NCI-H524 (cell line): ENCODE data around the gene TMEM184C.

Experiments used
- DNase-seq, 2 experiments: peaks; one replicate each; lab custom pipeline; 2025; lab: John Stamatoyannopoulos, UW

Gene TMEM184C

DNA sequence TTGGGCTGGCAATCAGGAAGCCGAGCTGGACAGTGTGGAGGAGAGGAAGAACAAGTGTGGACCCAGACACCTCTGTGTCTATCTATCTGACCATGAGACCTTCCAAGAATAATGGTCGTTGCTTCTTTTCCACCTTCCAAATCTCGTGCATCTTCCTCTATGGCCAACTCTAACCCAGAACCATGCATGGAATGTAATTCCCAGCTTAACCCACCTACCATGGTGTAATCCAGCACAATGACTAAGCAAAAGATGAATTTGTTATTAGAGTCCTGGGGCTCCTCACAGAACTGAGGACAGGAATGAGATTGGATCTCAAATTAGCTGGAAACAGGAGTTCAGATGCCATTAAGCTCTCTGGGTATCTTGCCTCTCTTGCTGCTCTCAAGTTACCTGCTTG, 17.4 kb upstream of the TMEM184C start:
- DNase-seq: no peak

DNA sequence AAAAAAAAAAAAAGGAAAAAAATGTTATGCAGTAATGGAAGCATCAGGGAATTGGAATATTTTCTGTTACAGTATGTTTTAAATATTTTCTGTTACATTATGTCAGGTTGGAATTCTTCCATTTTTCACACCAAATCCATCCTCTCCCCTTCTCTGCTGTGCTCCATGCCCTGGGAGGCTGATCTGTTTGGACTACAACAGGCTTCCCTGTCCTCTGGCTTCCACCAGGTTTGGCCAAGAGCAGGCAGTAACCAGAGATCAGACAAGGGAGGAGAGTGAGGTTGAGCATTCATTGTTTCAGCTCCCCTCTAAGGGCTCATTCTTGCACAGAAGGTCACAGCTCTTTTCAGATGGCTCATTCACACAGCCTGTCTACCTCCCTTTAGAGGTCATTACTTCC, 11.7 kb upstream of the TMEM184C start:
- DNase-seq: no peak

DNA sequence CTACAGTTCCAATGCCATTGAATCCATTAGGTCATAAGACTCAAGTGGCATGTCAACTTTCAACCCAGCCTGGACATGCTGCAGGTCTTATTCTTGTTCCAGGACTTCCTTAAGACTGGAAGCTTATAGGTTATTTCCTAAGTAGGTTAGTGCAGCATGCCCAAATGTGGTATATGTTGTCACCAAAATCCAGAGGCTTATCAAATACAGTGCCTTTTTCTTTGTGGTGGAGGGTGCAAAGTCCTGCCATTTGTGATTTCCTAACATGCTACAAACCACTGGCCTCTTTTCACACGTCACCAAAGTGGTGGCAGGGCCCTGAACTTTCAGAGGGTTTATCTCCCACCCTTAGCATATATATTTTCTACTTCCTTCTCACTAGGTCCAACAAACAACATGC, 9.7 kb upstream of the TMEM184C start:
- no peak for DNase-seq

DNA sequence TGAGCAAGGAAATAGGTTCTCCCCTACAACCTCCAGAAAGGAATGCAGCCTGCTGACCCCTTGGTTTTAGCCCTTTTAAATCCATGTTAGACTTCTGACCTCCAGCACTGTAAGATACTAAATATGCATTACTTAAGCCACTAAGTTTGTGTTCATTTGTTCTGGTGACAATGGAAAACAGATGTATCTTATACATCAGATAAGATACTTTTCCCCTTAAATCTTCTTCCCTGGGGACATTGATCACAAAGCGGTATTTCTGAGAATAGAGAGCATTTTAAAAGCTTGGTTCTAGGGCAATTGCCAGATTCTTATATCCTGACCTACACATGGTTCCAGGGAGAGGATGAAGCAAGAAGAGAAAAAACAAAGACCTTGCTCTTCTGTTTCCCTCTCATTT, 6.5 kb upstream of the TMEM184C start:
- DNase-seq: no peak

DNA sequence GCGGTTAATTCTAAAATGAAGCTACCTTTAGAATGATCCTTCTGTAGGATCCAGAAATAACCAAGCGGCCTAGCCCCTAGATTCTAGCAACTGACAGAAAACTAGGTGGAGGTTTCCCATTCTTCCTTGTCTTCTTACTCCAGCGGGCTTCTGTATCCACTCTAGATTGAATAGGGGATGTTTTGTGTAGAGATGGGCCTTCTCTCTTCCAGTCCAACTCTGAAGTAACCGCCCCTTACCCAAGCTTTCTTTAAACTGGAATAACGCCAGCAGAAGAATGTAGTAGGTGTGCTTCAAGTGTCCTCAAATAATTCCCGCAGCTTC, 386 bp upstream of the TMEM184C start:
- no peak for DNase-seq

DNA sequence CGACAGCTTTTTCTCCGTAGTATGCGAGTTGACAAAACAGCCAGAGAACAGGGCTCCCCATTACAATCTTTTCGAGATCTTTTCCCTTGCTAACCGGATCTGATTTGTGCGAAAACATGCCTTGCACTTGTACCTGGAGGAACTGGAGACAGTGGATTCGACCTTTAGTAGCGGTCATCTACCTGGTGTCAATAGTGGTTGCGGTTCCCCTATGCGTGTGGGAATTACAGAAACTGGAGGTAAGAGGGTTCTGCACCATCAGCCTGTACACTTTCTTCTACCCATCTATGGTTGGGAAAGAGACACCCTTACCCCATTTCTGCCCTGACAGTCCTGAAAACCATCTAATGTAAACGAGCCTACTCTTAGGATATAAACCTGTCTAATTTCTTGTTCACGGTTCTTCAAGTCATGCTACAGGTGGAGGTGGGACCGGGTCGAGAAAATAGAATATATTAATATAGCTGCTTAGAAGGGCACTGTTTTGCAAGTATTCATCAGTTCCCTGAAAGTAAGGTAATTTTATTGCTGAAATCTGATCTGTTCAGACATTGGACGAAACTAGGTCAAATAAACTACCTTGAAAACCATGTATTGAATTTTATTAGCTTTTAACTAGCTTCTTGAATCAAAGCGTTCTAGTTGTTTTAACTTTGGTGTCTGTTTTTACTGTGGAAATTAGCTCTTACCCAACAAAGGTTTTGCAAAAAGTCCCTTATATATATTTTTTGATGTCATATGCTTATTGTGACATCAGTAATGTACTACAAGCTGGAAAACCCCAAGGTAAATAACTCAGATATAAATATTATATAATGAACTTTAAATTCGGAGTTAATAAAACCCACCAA, 869 bp downstream of the TMEM184C start:
- no peak for DNase-seq

DNA sequence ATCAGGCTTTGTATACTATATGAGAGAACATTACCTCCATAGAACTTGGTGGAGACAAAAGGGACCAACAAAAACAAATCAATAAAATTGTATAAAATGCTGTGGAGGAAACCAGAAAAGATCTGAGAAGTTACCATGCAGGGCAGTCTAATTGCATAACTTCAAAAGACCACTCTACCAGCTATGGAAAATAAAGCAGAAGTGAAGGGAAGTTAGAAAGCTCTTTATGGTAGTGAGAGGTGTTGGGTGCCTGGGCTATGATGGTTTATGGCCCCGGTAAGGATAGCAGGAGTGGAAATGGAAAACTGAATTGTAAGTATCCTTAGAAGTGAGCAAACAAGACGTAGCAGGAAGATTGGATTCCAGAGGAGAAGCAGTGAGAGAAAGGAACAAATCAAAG, 3.1 kb downstream of the TMEM184C start:
- DNase-seq: no peak

DNA sequence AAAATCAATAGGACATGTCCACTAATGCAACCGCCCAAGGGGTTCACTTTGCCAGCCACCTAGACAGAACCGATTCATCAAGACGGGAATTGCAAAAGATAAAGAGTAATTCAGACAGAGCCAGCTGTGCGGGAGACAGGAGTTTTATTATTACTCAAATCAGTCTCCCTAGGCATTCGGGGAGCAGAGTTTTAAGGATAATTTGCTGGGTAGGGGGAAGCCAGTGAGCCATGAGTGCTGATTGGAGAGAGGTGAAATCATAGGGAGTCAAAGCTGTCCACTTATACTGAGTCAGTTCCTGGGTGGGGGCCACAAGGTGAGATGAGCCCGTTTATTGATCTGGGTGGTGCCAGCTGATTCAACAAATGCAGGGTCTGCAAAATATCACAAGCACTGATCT, 8.5 kb downstream of the TMEM184C start:
- no peak for DNase-seq

DNA sequence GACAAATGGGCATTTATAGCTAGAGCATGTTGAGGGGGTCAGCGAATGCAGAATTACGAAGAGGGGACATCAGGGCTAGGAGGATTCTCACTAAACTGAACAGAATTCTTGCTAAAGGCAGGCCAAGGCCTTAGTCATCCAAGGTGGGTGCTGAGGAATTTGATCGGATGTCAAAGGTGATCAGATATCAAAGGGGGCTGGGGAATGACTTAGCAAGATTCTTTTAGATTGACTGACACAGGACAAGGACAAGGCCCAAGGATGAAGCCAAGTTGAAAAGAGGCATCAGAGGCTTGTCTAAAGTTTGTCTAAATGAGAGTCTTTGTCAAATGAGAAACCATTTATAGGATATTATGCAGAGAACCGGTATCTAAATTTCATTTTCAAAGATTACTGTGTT, 9.7 kb downstream of the TMEM184C start:
- DNase-seq: no peak

DNA sequence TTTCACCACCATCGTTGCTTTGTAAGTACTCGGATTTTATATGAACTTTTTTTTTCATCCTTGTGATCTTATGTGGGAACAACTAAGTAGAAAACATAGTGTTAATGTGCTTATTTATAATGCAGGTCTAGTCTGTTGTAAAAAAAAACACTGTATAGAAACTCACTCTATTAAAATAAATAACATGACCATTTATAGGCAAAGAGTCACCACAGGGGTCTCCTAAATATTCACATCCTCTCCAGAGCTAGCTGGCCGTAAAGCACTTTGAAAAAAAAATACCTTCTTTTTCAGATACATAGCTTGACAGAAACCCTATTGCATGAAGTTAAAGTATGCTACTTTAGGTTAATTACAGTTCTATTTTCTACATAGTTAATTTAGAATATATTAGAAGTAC, 11.2 kb downstream of the TMEM184C start:
- DNase-seq: no peak

DNA sequence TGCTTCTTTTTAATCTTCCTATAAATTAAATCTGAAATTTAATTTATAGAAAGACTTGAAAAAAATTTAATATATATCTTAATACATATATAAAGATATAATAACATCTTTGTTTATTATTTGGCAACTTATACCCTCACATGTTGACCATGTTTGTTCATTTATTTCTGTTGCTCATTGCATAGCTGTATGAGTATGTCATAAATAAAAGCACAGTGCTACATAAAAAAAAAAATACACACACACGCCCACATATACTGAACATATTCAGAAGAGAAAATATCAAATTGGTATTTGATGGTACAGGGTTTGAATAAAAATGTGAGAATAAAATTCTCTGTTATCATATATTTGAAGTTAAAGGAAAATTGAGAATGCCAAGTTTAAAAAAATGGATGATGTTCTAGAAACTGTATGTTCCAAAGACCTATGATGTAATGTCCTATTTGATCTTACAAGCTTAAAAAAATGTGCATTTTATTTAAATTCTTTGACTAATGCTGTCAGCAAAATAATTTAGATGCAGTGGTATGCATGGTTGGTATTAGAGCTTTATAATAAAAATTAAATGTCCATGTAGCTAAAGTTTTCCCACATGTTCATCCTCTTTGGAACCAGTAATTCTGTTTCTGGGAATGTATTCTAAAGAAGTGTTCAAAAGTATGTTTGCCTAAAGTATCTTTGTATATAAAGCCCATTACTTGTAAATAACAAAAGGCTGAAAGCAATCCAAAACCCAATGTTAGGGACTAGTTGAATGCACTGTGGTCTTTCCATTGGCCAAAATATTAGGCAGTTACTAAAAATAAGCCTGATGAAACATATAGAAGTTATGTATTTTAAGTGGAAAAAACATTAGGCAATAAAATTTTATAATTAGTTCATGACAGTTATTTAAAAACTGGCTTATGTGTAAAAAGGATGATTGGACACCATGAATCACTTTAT, 12.9 kb downstream of the TMEM184C start:
- DNase-seq: no peak

DNA sequence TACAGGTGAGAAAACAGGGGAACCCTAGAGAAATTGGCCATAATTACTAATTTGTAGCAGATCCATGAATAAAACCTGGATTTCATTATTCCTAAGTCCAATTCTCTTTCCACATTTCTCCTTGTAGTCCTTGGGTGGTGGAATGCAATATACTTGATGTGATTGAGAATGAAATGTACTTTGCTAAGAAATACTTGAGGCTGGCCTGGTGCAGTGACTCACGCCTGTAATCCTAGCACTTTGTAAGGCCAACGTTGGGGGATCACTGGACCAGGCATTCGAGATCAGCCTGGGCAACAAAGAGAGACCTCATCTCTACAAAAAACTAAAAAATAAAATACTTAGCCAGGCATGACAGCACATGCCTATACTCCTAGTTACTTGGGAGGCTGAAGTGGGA, 15.9 kb downstream of the TMEM184C start:
- no peak for DNase-seq

DNA sequence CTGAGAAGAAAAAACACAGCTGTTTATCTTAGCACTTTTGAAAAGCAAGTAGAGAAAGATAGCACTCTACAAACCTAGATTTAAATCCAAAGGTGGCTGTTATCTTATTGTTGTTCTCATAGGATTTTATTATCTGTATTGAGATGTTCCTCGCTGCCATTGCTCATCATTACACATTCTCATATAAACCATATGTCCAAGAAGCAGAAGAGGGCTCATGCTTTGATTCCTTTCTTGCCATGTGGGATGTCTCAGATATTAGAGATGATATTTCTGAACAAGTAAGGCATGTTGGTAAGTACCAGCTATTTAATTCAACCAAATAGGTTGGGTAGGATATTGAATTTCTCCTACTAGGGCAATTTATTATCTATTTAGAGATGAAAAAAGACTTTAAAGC, 16.4 kb downstream of the TMEM184C start:
- no peak for DNase-seq

DNA sequence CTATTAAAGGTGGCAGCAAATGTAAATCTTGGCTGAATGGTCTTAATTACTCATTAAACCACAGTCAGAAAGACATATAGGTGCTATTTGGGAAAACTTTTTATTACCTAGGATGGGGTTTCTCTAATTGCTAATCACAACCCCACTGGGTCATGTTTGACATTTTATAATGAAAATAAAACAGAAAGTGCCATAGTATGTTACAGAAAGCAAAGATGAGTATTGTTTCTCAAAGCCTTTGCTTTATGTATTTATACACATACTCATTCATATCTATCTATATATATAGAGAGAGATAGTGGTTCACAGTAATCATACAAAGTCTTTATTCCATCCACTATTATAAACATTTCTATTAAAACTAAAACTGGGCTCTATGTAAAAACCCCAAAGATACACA, 18.2 kb downstream of the TMEM184C start:
- no peak for DNase-seq

DNA sequence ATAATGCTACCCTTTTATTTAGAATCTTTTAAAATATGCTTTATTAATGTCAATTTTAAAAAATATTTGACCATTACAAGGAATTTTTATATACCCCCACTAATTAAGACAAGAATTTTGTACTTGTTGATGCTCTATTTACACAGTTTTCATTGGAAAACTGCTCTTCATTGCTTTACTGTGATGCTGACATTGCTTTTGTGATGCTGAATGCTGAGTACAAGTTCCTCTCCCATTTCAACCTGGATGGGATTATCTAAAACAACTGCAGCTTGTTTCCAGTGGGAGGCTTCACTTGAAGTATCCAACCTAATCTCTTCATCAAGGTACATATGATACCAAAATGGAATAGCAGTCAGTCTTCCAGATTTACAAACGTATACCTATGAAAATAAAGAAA, 21.2 kb downstream of the TMEM184C start:
- no peak for DNase-seq

DNA sequence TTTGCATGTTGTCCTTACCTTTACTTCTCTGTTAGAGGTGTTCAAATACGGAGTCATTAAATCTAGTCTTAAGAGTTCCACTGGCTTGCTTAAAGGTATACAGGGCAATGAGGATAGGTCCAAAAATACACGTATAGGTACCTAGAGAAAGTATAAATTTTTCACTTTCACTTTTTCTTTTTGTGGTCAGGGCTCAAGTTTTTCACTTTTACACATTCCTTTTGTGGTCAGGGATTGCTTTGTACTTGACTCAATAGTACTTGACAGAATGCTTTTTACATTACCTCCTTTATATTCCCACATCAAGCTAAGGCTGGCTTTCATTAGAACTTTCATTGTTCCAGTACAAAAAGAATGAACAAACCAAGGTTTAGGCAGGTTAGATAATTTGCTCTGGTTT, 21.7 kb downstream of the TMEM184C start:
- no peak for DNase-seq

DNA sequence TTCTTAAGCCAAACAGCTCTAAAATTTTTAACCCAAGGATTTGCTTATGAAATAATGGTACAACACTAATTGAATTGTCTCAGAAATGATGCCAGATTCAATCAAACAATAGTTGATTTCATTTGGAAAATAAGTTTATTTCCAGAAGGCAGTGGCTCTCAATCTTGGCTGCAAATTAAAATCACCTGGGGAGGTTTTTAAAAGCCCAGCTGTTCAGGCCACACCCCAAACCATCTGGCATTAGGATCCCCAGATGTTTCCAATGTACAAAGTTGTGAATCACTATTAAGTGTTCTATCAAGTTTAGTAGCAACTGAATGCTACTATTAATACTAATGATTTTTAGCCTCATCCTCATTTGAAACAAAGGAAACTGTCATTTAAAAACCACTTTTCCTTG, 22.2 kb downstream of the TMEM184C start:
- no peak for DNase-seq

DNA sequence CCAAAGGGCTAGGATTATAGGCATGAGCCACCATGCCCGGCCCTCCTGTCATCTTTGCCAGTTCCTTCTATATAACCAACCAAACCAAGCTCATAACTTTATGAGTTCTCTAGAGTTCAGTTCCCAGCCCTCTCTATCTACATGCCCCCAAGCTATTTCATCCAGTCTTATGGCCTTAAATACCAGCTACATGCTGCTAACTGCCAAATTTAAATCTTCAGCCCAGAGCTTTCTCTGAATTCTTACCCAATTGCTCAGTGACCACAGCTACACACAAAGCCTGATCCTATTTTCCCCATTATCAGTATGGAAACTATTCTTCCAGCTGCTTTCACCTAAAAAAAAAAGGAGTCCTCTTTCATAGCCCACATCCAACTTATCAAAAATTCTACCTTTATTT, 23.1 kb downstream of the TMEM184C start:
- DNase-seq: no peak

DNA sequence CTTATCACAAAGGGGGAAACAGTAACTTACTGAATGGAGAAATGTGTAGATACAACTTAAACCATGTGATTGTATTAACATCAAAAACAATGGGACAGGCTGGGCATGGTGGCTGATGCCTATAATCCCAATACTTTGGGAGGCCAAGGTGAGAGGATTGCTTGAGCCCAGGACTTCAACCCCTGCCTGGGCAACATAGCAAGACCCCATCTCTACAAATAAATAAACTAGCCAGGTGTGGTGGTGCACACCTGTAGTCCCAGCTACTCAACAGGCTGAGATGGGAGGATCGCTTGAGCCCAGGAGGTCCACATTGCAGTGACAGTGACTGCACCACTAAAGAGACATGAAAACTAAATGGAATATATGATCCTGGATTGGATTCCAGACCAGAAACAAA, 26.4 kb downstream of the TMEM184C start:
- no peak for DNase-seq

DNA sequence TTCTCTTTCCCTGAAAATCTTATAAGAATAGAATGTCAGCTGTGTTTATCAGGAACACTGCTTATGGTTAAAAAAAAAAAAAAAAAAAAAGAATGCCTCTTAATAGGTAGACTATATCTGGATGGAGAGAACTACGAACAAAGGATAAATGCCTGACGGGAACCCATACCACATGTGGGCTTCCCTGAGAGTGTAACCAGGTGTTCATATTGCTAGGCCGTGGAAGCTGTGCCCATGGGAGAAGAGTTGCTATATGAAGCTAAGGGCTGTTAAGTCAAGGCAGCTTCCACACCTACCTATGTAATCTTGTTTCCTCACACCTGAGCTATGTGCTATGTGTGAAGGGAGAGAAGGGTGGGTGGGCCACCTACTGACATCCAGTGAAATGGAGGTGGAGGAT, 27.3 kb downstream of the TMEM184C start:
- no peak for DNase-seq

DNA sequence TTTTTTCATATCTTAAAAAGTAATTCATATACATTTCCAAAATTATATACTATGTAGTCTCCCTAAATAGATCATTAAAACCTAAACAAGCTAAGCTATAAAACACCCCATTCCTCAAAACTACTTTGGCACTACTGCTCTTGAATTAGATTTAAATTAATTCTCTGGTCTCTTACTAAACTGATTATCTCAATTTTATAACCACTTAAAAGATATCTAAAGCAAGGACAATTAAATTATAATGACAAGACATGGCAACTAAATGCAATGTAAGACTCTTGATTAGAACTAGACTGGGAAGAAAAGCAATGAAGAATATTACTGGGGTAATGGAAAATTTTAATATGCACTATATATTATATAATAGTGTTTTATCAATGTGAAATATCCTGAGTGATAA, 27.9 kb downstream of the TMEM184C start:
- DNase-seq: no peak

DNA sequence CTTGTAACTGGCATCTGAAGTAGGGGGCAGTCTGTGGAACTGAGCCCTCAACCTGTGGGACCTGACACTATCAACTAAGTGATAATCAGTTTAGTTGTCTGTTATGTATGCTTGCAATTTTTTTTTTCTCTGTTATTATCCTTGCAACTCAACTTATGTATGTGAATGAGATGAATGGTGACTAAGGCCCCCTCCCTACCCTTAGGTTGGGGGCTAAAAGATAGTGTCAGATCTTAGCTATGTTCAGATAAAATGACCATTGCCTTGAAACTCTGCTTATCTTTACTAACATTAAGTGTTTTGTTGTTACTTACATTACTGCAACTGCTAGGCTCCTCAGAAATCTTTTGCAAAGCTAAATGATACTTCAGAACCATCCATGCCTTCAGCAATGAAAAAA, 31.5 kb downstream of the TMEM184C start:
- DNase-seq: no peak

DNA sequence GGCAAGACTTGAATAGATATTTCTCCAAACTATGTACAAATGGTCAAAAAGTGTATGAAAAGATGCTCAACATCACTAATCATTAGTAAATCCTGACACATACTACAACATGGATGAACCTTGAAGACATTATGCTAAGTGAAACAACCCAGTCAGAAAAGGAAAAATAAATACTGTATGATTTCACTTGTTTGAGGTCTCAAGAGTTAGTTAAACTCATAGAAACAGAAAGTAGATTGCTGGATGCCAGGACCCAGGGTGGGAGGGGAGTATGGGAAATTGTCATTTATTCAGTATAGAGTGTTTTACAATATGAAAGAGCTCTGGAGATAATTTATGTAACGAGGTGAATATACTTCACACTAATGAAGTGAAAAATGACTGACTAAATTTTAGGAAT, 34.4 kb downstream of the TMEM184C start:
- DNase-seq: no peak
